HUES6 (cell line): ENCODE data around the gene EIF4A3.

Experiments
- H3K27ac ChIP-seq: 2 replicates; pipeline ENCODE4 v1.7.0; 2013; ENCODE audit warnings: low read depth, mild to moderate bottlenecking, low read length, inconsistent platforms
- H3K27me3 ChIP-seq: 2 replicates; pipeline ENCODE4 v1.6.1; 2013; ENCODE audit warnings: low read length; ENCODE audit not compliant: control insufficient read depth, insufficient read depth
- H3K36me3 ChIP-seq: 2 replicates; pipeline ENCODE4 v1.6.1; 2013; ENCODE audit warnings: low read length; ENCODE audit not compliant: control insufficient read depth, insufficient read depth
- H3K4me1 ChIP-seq: 2 replicates; pipeline ENCODE4 v1.6.1; 2013; ENCODE audit warnings: low read length; ENCODE audit not compliant: control insufficient read depth, insufficient read depth
- H3K4me3 ChIP-seq: 2 replicates; pipeline ENCODE4 v1.5.1; 2013; ENCODE audit warnings: low read depth, low read length
- H3K9ac ChIP-seq: one replicate; pipeline ENCODE4 v1.6.1; 2013; ENCODE audit warnings: mild to moderate bottlenecking, low read length
- H3K9me3 ChIP-seq: 2 replicates; pipeline ENCODE4 v1.6.1; 2013; ENCODE audit warnings: low read depth, low read length; ENCODE audit not compliant: control insufficient read depth, insufficient read depth

EIF4A3 gene

DNA sequence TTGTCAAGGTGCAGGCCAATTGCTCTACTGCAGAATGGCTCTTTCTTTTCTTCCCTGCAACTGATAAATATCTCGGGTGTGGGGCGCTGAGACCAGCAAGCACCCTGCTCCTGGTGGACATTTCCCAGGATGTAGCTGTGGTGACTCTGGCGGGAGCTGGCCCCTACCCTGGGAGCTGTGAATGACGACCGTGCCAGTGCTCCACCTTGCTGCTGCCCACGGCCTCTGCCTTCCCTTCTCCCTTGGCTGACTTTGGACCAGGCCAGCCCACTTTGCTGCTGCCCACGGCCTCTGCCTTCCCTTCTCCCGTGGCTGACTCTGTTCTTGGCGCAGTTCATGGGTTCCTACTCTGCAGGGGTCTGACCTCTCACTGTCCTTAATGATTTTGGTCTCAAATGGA lies 39.0 kb upstream of the EIF4A3 start:
- Histone ChIP-seq H3K9ac (no peak overlapping the region), H3K36me3 (no peaks in the 10 kb centered on the region), H3K27me3 (no peaks in the 10 kb centered on the region), H3K9me3 (no peaks in the 10 kb centered on the region), H3K4me1 (no peaks in the 10 kb centered on the region; the same call in 1 of the 2 replicates), H3K4me3 (no peak overlapping the region), H3K27ac (no peak overlapping the region)

GRCh38 chr17:80184423-80184714 lies 37.4 kb upstream of the EIF4A3 start:
- H3K4me3 ChIP-seq: no peak overlapping the region
- no peak overlapping the region for H3K9ac ChIP-seq
- H3K4me1 ChIP-seq: no peaks in the 10 kb centered on the region; the same call in 1 of the 2 replicates
- no peaks in the 10 kb centered on the region for H3K9me3 ChIP-seq
- no peaks in the 10 kb centered on the region for H3K36me3 ChIP-seq
- H3K27ac ChIP-seq: no peak overlapping the region
- no peaks in the 10 kb centered on the region for H3K27me3 ChIP-seq

GRCh38 chr17:80183581-80184422 lies 36.9 kb upstream of the EIF4A3 start:
- Histone ChIP-seq H3K9ac (no peak overlapping the region), H3K27me3 (no peaks in the 10 kb centered on the region), H3K4me3 (no peak overlapping the region), H3K4me1 (no peaks in the 10 kb centered on the region; the same call in 1 of the 2 replicates), H3K9me3 (no peaks in the 10 kb centered on the region), H3K27ac (no peak overlapping the region), H3K36me3 (no peaks in the 10 kb centered on the region)

- Histone ChIP-seq H3K27ac (no peak overlapping the region), H3K27me3 (no peaks in the 10 kb centered on the region), H3K9me3 (no peaks in the 10 kb centered on the region), H3K36me3 (no peaks in the 10 kb centered on the region), H3K4me1 (no peaks in the 10 kb centered on the region; the same call in 1 of the 2 replicates), H3K4me3 (no peak overlapping the region), H3K9ac (no peak overlapping the region)
Measured at GRCh38 chr17:80182845-80183223, 35.9 kb upstream of the EIF4A3 start.

DNA sequence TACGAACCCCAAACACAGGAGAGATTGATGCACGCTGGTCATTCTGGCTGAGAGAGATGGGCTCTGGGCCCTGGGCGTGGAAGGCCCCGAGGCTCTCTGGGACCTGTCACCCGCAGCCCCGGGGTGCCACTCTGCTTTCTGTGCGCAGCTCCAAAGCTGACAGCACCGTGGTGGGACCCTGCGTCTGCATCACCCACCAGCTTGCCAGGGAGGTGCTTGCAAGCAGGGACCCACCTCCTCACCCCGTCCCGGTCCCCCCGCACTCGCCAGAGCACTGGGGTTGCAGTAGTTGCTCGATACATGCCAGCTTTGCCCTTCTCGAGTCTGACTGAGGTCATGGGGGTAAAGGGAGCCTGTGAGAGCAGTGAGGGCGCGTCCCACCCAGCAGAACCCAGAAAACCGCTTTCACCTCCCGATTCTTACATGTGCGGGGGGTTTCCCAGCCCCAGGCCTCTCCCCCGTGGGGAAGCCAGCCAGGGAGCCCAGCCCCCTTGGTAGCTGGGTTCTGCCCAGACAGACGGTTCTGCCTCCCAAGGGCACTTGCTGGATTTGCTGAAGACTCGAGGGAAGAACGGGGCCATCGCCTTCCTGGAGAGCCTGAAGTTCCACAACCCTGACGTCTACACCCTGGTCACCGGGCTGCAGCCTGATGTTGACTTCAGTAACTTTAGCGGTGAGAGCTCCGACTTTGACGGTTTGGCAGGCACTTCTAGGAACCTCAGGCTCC lies 35.4 kb upstream of the EIF4A3 start:
- H3K4me3 ChIP-seq: no peak overlapping the region
- H3K27ac ChIP-seq: no peak overlapping the region
- no peaks in the 10 kb centered on the region for H3K9me3 ChIP-seq
- H3K27me3 ChIP-seq: no peaks in the 10 kb centered on the region
- H3K9ac ChIP-seq: no peak overlapping the region
- no peaks in the 10 kb centered on the region for H3K36me3 ChIP-seq
- no peaks in the 10 kb centered on the region for H3K4me1 ChIP-seq

DNA sequence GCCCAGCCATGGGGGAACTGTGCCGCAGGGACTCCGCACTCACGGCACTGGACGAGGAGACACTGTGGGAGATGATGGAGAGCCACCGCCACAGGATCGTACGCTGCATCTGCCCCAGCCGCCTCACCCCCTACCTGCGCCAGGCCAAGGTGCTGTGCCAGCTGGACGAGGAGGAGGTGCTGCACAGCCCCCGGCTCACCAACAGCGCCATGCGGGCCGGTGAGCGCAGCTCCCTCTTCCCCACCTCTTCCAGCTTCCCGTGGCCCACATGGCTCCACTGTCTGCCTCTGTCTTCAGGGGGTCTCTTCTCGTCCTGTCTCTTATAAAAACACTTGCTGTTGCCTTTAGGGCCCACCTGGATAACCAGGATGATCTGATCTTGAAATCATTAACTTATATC lies 34.5 kb upstream of the EIF4A3 start:
- Histone ChIP-seq H3K9me3 (no peaks in the 10 kb centered on the region), H3K9ac (no peak overlapping the region), H3K36me3 (no peaks in the 10 kb centered on the region), H3K27me3 (no peaks in the 10 kb centered on the region), H3K4me1 (no peaks in the 10 kb centered on the region), H3K4me3 (no peak overlapping the region), H3K27ac (no peak overlapping the region)

DNA sequence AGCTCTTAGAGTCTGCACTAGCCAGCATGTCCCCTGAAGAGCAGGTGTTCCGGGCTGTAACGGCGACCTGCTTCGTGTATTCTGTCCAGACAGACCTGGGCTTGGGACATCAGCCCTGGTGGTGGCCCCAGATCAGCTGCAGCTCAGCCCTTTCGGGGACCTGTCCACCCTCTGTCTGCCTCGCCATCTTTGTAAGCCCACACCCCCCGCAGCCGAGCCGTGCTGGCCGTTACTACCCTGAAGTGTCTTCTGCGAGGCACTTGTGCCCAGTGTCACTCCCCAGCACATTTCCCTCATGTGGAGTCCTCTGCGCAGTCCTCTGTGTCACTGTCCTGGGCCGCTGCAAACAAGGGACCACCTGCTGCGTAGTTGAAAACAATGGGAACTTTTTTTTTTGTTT lies 33.3 kb upstream of the EIF4A3 start:
- Histone ChIP-seq H3K36me3 (no peaks in the 10 kb centered on the region), H3K4me3 (no peak overlapping the region), H3K27me3 (no peaks in the 10 kb centered on the region), H3K9me3 (no peaks in the 10 kb centered on the region), H3K27ac (no peak overlapping the region), H3K9ac (no peak overlapping the region), H3K4me1 (peaks cover 4% of the 10 kb centered on the region; the same call in 1 of the 2 replicates)

- Histone ChIP-seq H3K27ac (no peak overlapping the region), H3K4me3 (no peak overlapping the region), H3K27me3 (no peaks in the 10 kb centered on the region), H3K9me3 (no peaks in the 10 kb centered on the region), H3K4me1 (peaks cover 4% of the 10 kb centered on the region; the same call in 1 of the 2 replicates), H3K9ac (no peak overlapping the region), H3K36me3 (no peaks in the 10 kb centered on the region)
Measured at GRCh38 chr17:80177986-80178595, 31.2 kb upstream of the EIF4A3 start.

DNA sequence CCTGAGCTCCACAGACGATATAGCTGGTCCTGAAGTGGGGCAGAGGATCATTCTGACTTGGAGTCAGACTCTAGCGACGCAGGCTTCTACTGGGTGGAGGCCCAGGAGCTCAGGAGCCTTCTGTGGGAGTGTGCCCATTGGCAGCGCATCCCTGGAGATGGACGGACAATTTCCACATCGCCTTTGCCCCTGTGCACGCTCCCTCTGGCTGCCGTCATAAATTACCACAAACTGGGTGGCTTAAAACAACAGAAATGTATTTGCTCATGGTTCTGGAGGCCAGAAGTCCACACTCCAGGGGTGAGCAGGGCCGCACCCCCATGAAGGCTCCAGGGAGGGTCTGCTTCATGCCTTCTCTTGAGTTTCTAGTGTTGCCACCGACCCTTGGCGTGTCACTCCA lies 29.8 kb upstream of the EIF4A3 start:
- Histone ChIP-seq H3K27me3 (no peaks in the 10 kb centered on the region), H3K4me1 (peaks cover 4% of the 10 kb centered on the region; the same call in 1 of the 2 replicates), H3K36me3 (no peaks in the 10 kb centered on the region), H3K27ac (no peak overlapping the region), H3K9me3 (no peaks in the 10 kb centered on the region), H3K4me3 (no peak overlapping the region), H3K9ac (no peak overlapping the region)

DNA sequence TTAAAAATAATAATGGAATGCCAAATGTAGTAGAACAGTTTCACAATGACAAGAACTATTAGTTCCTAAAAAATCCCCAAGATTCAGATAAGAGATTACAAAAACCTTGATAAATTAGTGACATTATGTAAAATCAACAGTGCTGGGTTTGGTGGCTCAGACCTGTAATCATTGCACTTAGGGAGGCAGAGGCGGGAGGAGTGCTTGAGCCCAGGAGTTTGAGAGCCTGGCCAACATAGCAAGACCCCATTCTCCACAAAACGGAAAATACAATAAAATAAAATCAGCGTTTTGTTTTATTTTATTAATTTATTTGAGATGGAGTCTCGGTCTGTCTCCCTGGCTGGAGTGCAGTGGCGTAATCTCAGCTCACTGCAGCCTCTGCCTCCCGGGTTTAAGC lies 27.0 kb upstream of the EIF4A3 start:
- no peak overlapping the region for H3K4me3 ChIP-seq
- no peaks in the 10 kb centered on the region for H3K27me3 ChIP-seq
- no peak overlapping the region for H3K9ac ChIP-seq
- no peaks in the 10 kb centered on the region for H3K36me3 ChIP-seq
- H3K4me1 ChIP-seq: peaks cover 4% of the 10 kb centered on the region; the same call in 1 of the 2 replicates
- H3K27ac ChIP-seq: no peak overlapping the region
- no peaks in the 10 kb centered on the region for H3K9me3 ChIP-seq

DNA sequence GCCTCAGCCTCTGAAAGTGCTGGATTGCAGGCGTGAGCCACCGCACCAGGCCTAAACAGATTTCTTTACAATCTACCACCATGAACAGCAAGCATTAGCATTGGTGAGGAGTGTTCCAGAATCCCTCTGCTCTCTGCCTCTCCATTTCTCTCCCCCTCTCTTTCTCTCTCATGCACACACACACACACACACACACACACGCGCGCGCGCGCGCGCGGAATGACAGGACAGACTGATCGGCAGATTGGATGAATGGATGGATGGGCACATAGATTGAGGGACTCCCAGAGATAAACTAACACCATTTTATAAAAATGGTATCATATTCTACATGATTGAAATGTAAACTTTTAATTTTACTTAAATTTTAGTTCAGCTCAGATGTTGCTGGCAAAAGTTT lies 26.2 kb upstream of the EIF4A3 start:
- no peak overlapping the region for H3K9ac ChIP-seq
- no peaks in the 10 kb centered on the region for H3K36me3 ChIP-seq
- no peaks in the 10 kb centered on the region for H3K9me3 ChIP-seq
- H3K27ac ChIP-seq: no peak overlapping the region
- no peaks in the 10 kb centered on the region for H3K27me3 ChIP-seq
- H3K4me3 ChIP-seq: no peak overlapping the region
- H3K4me1 ChIP-seq: peaks cover 8% of the 10 kb centered on the region
